ENCODE data around the gene TRIM72. TPM values are rescaled to one million over a fixed set of nuclear protein-coding genes. Genes with fewer than 3 reads are reported as not detected.

The TRIM72 gene
- total and polyA plus RNA-seq, 2 of the 4 experiments (the other 2 are of a cell fraction): not detected

DNA sequence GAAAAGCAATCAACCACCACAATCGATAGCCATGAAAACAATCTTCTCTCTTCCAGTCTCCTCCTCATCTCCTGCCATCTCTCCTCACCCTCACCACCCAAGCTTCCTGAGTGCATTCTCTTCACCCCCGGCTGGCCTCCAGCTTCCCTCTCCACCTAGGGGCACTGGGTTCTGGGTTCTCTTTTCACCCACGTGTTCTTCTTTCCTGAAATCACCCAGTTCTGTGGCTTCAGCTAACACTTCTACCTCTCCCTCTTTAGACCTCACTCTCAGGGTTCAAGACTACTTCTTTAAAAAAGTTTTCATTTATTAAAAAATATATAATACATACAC lies 54.1 kb downstream of the TRIM72 start:
- H4K5ac ChIP-seq (ENCODE audit: low read depth, low read length): no peak overlapping the region
- H2AFZ ChIP-seq (replicated peaks; ENCODE audit: low read length, poor library complexity): no peak overlapping the region
- H3K4me1 ChIP-seq (ENCODE audit: control insufficient read depth, insufficient read depth, low read length): no peaks in the 10 kb centered on the region
- no peak overlapping the region for H2BK120ac ChIP-seq (ENCODE audit: low read depth, low read length)
- no peak overlapping the region for H2BK20ac ChIP-seq (ENCODE audit: low read depth, low read length)
- no peak for DNase-seq
- no peak overlapping the region for H2BK5ac ChIP-seq (ENCODE audit: low read depth, low read length, poor library complexity, severe bottlenecking)
- 33% methylated on average over 1 of the region's 3 CpGs; no CpG with 5 or more reads in 1 of the 2 experiments for WGBS, 2 experiments (ENCODE audit: extremely low coverage in 2 of 2, insufficient read length in 1 of 2)
- H3K27ac ChIP-seq (ENCODE audit: insufficient read depth, low read length): no peak overlapping the region
- TF ChIP-seq MXI1 (IDR thresholded peaks at IDR 0.05; ENCODE audit: borderline replicate concordance, low read depth, low read length) (no peak), RAD21 (IDR thresholded peaks at IDR 0.05; ENCODE audit: low read length) (no peak), MAFK (IDR thresholded peaks at IDR 0.05; ENCODE audit: low read depth, low read length) (no peak), NFE2L2 (IDR thresholded peaks at IDR 0.05; ENCODE audit: low read depth, low read length) (no peak), CEBPB (IDR thresholded peaks at IDR 0.05; ENCODE audit: low read depth, low read length) (no peak), RCOR1 (IDR thresholded peaks at IDR 0.05; ENCODE audit: insufficient replicate concordance, low read length) (no peak), BHLHE40 (IDR thresholded peaks at IDR 0.05; ENCODE audit: low read depth, low read length) (no peak), FOS (IDR thresholded peaks at IDR 0.05; ENCODE audit: low read depth, low read length) (no peak), POLR2A (IDR thresholded peaks at IDR 0.05; ENCODE audit: low read depth, low read length) (no peak), SMC3 (IDR thresholded peaks at IDR 0.05; ENCODE audit: low read depth, low read length) (no peak), RFX5 (IDR thresholded peaks at IDR 0.05; ENCODE audit: low read depth, low read length) (no peak), CHD1 (IDR thresholded peaks at IDR 0.05; ENCODE audit: low read depth, low read length) (no peak)
- TF ChIP-seq, protein P1, sequence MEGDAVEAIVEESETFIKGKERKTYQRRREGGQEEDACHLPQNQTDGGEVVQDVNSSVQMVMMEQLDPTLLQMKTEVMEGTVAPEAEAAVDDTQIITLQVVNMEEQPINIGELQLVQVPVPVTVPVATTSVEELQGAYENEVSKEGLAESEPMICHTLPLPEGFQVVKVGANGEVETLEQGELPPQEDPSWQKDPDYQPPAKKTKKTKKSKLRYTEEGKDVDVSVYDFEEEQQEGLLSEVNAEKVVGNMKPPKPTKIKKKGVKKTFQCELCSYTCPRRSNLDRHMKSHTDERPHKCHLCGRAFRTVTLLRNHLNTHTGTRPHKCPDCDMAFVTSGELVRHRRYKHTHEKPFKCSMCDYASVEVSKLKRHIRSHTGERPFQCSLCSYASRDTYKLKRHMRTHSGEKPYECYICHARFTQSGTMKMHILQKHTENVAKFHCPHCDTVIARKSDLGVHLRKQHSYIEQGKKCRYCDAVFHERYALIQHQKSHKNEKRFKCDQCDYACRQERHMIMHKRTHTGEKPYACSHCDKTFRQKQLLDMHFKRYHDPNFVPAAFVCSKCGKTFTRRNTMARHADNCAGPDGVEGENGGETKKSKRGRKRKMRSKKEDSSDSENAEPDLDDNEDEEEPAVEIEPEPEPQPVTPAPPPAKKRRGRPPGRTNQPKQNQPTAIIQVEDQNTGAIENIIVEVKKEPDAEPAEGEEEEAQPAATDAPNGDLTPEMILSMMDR (conservative IDR thresholded peaks at IDR 0.05; ENCODE audit: low read depth, low read length): no peak
- TF ChIP-seq, protein P2, sequence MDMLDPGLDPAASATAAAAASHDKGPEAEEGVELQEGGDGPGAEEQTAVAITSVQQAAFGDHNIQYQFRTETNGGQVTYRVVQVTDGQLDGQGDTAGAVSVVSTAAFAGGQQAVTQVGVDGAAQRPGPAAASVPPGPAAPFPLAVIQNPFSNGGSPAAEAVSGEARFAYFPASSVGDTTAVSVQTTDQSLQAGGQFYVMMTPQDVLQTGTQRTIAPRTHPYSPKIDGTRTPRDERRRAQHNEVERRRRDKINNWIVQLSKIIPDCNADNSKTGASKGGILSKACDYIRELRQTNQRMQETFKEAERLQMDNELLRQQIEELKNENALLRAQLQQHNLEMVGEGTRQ (IDR thresholded peaks at IDR 0.05; ENCODE audit: low read depth, low read length): no peak
- TF ChIP-seq, protein P3, sequence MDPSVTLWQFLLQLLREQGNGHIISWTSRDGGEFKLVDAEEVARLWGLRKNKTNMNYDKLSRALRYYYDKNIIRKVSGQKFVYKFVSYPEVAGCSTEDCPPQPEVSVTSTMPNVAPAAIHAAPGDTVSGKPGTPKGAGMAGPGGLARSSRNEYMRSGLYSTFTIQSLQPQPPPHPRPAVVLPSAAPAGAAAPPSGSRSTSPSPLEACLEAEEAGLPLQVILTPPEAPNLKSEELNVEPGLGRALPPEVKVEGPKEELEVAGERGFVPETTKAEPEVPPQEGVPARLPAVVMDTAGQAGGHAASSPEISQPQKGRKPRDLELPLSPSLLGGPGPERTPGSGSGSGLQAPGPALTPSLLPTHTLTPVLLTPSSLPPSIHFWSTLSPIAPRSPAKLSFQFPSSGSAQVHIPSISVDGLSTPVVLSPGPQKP (IDR thresholded peaks at IDR 0.05; ENCODE audit: borderline replicate concordance, low read depth, low read length): no peak
- H2AK9ac ChIP-seq (replicated peaks; ENCODE audit: low read depth, low read length, poor library complexity): peak overlapping the region; percentile 42
- peaks cover 3% of the 10 kb centered on the region; the same call in 1 of the 2 replicates for H3K27me3 ChIP-seq (ENCODE audit: control insufficient read depth, insufficient read depth, low read length)
- H3K9me1 ChIP-seq (ENCODE audit: insufficient read depth, low read length): no peaks in the 10 kb centered on the region
- no peak overlapping the region for H3K23ac ChIP-seq (ENCODE audit: low read depth, low read length)
- intact Hi-C loops (cut with micrococcal nuclease): no loop called here
- H4K20me1 ChIP-seq (ENCODE audit: insufficient read depth, low read length): no peaks in the 10 kb centered on the region
- no peak overlapping the region for H3K4me3 ChIP-seq (ENCODE audit: insufficient read depth, low read depth, low read length)
- H3K4me2 ChIP-seq (ENCODE audit: low read depth, low read length): no peak overlapping the region
- CTCF ChIA-PET: interaction anchor here (0.9 kb wide), 1 partner anchor 10 kb away, joined by 3 read pairs; no protein-coding TSS in a partner anchor
- no TSS peak for BruUV-seq (replicated peaks)
- no peak for ATAC-seq (ENCODE audit: low read depth)
- H3K18ac ChIP-seq (ENCODE audit: low read depth, low read length): no peak overlapping the region
- H3K4ac ChIP-seq (ENCODE audit: low read depth, low read length): no peak overlapping the region
- no peak overlapping the region for H3K9ac ChIP-seq (ENCODE audit: low read depth, low read length)
- no peaks in the 10 kb centered on the region for H3K9me3 ChIP-seq (ENCODE audit: control insufficient read depth, insufficient read depth, low read length)
- H3K56ac ChIP-seq (ENCODE audit: extremely low read depth, insufficient read depth, low read length): no peak overlapping the region
- H2AK5ac ChIP-seq (ENCODE audit: low read depth, low read length): no peak overlapping the region
- no peak overlapping the region for H2BK15ac ChIP-seq (ENCODE audit: low read depth, low read length)
- in situ Hi-C loops (cut with MboI; ENCODE audit: low sequenced_read_pairs): no loop called here
- H3K36me3 ChIP-seq (ENCODE audit: control insufficient read depth, insufficient read depth, low read length): no peaks in the 10 kb centered on the region
- no peak overlapping the region for H3K14ac ChIP-seq (replicated peaks; ENCODE audit: low read depth, low read length)
- H4K8ac ChIP-seq (ENCODE audit: low read depth in 2 of 2, low read length in 2 of 2): no peak overlapping the region
- no peaks in the 10 kb centered on the region for H3K79me1 ChIP-seq (ENCODE audit: low read depth in 1 of 2, low read length in 2 of 2)
- POLR2A ChIA-PET (ENCODE audit: unreplicated experiment): no interaction called here
- dilution Hi-C loops (cut with HindIII; ENCODE audit: low sequenced_read_pairs, unreplicated experiment): no loop called here
- H4K91ac ChIP-seq (ENCODE audit: insufficient read depth, low read depth, low read length): no peak overlapping the region
